HepG2 (cell line): Measurements from ENCODE around the gene RSKR. TPM values are rescaled to one million over a fixed set of nuclear protein-coding genes. Genes with fewer than 3 reads are reported as not detected.

Experiments
- CBX2 ChIP-seq, 2 experiments: fragments of 200-600 bp in 1 of 2; sonication (generic); formaldehyde crosslinking in 1 of 2; IDR thresholded peaks; 2 replicates each; pipeline versions ENCODE4 v1.7.0 to v1.8.1; 2018 to 2022; ENCODE audit warnings: low read depth in 2 of 2, low read length in 1 of 2, mild to moderate bottlenecking in 1 of 2, missing genetic modification reagents in 1 of 2
- CEBPB ChIP-seq: IDR thresholded peaks from 2 replicates; pipeline ENCODE4 v1.6.1; 2011; ENCODE audit warnings: low read depth, low read length, improper control_type of control experiment, borderline replicate concordance
- DR1 ChIP-seq: sonication (generic); formaldehyde crosslinking; IDR thresholded peaks from 2 replicates; pipeline ENCODE4 v1.8.0; 2021; ENCODE audit warnings: mild to moderate bottlenecking, missing genetic modification reagents, inconsistent platforms
- GATA4 ChIP-seq: sonication (generic); IDR thresholded peaks from 2 replicates; pipeline ENCODE4 v1.6.1; 2016; ENCODE audit warnings: antibody characterized with exemption, low read depth, borderline replicate concordance
- KDM5B ChIP-seq: sonication (generic); formaldehyde crosslinking; IDR thresholded peaks from 2 replicates; pipeline ENCODE4 v1.4.0; 2020; ENCODE audit warnings: missing genetic modification reagents, mild to moderate bottlenecking, borderline replicate concordance
- NFRKB ChIP-seq: fragments of 450-650 bp; IDR thresholded peaks from 2 replicates; pipeline ENCODE4 v1.6.1; 2017
- PRMT3 ChIP-seq: sonication (generic); formaldehyde crosslinking; IDR thresholded peaks from 2 replicates; pipeline ENCODE4 v1.8.1; 2022; ENCODE audit warnings: low read depth, mild to moderate bottlenecking, moderate library complexity, missing genetic modification reagents, borderline replicate concordance
- TAF15 ChIP-seq: fragments of 200-400 bp; formaldehyde crosslinking; IDR thresholded peaks from one replicate; pipeline ENCODE4 v1.6.1; 2018; ENCODE audit warnings: mild to moderate bottlenecking, low read depth, low read length; ENCODE audit not compliant: poor library complexity, severe bottlenecking
- TMF1 ChIP-seq: sonication (generic); formaldehyde crosslinking; IDR thresholded peaks from 2 replicates; pipeline ENCODE4 v1.8.1; 2022; ENCODE audit warnings: low read depth, missing genetic modification reagents
- TP53 ChIP-seq: sonication (generic); formaldehyde crosslinking; conservative IDR thresholded peaks from 2 replicates; pipeline ENCODE4 v1.4.0; 2020; ENCODE audit warnings: missing genetic modification reagents
- U2AF1 ChIP-seq: fragments of 200-400 bp; formaldehyde crosslinking; optimal IDR thresholded peaks from 2 replicates; pipeline ENCODE3; 2017; ENCODE audit warnings: mild to moderate bottlenecking, low read depth, low read length
- ZFP37 ChIP-seq: sonication (generic); formaldehyde crosslinking; IDR thresholded peaks from 2 replicates; pipeline ENCODE4 v1.4.0; 2020; ENCODE audit warnings: missing genetic modification reagents, borderline replicate concordance
- ZNF124 ChIP-seq: sonication (generic); formaldehyde crosslinking; IDR thresholded peaks from 2 replicates; pipeline ENCODE4 v1.4.0; 2020; ENCODE audit warnings: missing genetic modification reagents
- ZNF224 ChIP-seq: sonication (generic); formaldehyde crosslinking; IDR thresholded peaks from 2 replicates; pipeline ENCODE4 v1.5.0; 2020; ENCODE audit warnings: mild to moderate bottlenecking, missing genetic modification reagents
- ZNF264 ChIP-seq: sonication (generic); formaldehyde crosslinking; IDR thresholded peaks from 2 replicates; pipeline ENCODE4 v1.4.0; 2020; ENCODE audit warnings: missing genetic modification reagents
- ZNF660 ChIP-seq: sonication (generic); formaldehyde crosslinking; IDR thresholded peaks from 2 replicates; pipeline ENCODE4 v1.5.1; 2020; ENCODE audit warnings: mild to moderate bottlenecking, low read depth, missing genetic modification reagents, borderline replicate concordance
- ZNF75D ChIP-seq: sonication (generic); formaldehyde crosslinking; IDR thresholded peaks from 2 replicates; pipeline ENCODE4 v1.8.1; 2023; ENCODE audit warnings: missing genetic modification reagents, mild to moderate bottlenecking, borderline replicate concordance
- ZNF788 ChIP-seq: sonication (generic); formaldehyde crosslinking; IDR thresholded peaks from 2 replicates; pipeline ENCODE4 v1.5.0; 2020; ENCODE audit warnings: mild to moderate bottlenecking, missing genetic modification reagents, borderline replicate concordance
- polyA plus RNA-seq, 8 experiments: library from polyadenylated mRNA; depleted of rRNA in 3 of 8; stranded (reverse) in 7 of 8; unstranded in 1 of 8; fragments of >200 nt; fragmentation: Illumina TruSeq in 4 of 8; extraction: Trizol in 4 of 8; gene quantifications; 2 replicates each; pipeline versions ENCODE4 v1.2.1 to v1.2.3, GENCODE V29; 2011 to 2016; ENCODE audit warnings: low read depth in 4 of 8, missing spikeins in 1 of 8, mixed read lengths in 1 of 8; ENCODE audit not compliant: insufficient read depth in 1 of 8
- total RNA-seq, 5 experiments: library from RNA; depleted of rRNA; stranded (reverse); fragments of >200 nt; fragmentation: Illumina TruSeq; extraction: Trizol; gene quantifications; 2 replicates each; pipeline ENCODE4 v1.2.3, GENCODE V29; 2016; ENCODE audit warnings: low read depth in 1 of 5
- TF ChIP-seq, protein P1 (sequence below): sonication (generic); formaldehyde crosslinking; IDR thresholded peaks from 2 replicates; pipeline ENCODE4 v1.9.0; 2022; ENCODE audit warnings: low read depth, missing genetic modification reagents
- TF ChIP-seq, protein P2 (sequence below): sonication (generic); formaldehyde crosslinking; IDR thresholded peaks from 2 replicates; pipeline ENCODE4 v1.8.0; 2022; ENCODE audit warnings: mild to moderate bottlenecking, missing genetic modification reagents, moderate library complexity
- TF ChIP-seq, protein P3 (sequence below): sonication (generic); formaldehyde crosslinking; IDR thresholded peaks from 2 replicates; pipeline ENCODE4 v1.5.0; 2020; ENCODE audit warnings: missing genetic modification reagents
- TF ChIP-seq, protein P4 (sequence below): sonication (generic); formaldehyde crosslinking; IDR thresholded peaks from 2 replicates; pipeline ENCODE4 v1.8.1; 2023; ENCODE audit warnings: missing genetic modification reagents, inconsistent platforms, borderline replicate concordance
- TF ChIP-seq, protein P5 (sequence below): sonication (generic); formaldehyde crosslinking; IDR thresholded peaks from 2 replicates; pipeline ENCODE4 v1.5.1; 2020; ENCODE audit warnings: missing genetic modification reagents, mild to moderate bottlenecking, borderline replicate concordance

Gene RSKR
- total and polyA plus RNA-seq, 2 of the 13 experiments (the other 11 are each of a cell fraction or from before 2014, with no cell fraction given), result 5.0 to 10.4 TPM

DNA sequence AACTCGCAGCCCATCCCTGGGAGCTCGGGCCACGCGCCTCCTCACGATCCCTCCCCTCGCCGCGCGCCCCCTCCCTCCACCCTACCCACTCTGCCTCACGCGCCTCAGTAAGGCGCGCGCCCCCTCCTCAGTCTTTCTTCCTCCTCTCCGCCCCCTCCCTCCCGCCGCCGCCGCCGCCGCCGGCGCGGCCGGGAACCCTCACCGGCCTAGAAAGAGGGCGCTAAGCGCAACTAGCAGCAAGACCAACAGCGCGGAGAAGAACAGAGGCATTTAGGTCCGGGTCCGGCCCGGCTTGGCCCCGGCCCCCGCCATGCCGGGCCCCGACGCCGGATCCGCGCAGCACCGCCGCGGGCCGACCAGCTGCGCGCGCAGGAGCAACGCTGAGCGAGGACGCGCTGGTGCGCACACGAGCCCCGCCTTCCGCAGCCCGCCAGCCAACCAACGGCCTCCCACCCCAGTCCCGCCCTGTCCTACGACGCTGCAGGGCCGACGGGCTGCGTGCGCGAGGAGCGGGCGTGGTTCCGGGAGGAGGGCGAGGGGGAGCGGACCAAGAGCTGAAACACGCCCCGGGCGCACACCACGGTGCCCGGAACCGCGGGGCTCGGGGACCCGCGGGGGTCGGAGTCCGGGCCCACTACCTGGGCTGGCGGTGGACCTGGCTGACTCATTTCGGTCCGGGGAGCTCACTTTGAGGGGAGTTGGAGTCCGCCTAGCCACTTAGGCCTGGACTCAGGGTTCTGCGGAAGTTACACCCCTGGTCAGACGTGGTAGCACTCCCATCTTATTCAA, 31.0 kb upstream of the RSKR start, which contains the start of gene BLTP2 (continued):
- TF ChIP-seq, protein P1, sequence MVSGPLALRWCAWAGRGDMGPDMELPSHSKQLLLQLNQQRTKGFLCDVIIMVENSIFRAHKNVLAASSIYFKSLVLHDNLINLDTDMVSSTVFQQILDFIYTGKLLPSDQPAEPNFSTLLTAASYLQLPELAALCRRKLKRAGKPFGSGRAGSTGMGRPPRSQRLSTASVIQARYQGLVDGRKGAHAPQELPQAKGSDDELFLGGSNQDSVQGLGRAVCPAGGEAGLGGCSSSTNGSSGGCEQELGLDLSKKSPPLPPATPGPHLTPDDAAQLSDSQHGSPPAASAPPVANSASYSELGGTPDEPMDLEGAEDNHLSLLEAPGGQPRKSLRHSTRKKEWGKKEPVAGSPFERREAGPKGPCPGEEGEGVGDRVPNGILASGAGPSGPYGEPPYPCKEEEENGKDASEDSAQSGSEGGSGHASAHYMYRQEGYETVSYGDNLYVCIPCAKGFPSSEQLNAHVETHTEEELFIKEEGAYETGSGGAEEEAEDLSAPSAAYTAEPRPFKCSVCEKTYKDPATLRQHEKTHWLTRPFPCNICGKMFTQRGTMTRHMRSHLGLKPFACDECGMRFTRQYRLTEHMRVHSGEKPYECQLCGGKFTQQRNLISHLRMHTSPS (CRISPR knock-in tag), result peak; percentile 58; the same call in 1 of the 2 replicates
- no peak for TF ChIP-seq U2AF1
- TF ChIP-seq, protein P2, sequence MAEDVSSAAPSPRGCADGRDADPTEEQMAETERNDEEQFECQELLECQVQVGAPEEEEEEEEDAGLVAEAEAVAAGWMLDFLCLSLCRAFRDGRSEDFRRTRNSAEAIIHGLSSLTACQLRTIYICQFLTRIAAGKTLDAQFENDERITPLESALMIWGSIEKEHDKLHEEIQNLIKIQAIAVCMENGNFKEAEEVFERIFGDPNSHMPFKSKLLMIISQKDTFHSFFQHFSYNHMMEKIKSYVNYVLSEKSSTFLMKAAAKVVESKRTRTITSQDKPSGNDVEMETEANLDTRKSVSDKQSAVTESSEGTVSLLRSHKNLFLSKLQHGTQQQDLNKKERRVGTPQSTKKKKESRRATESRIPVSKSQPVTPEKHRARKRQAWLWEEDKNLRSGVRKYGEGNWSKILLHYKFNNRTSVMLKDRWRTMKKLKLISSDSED (CRISPR knock-in tag), result no peak
- peak; percentile 81; the same call in 1 of the 2 replicates for TF ChIP-seq KDM5B
- TF ChIP-seq, protein P3, sequence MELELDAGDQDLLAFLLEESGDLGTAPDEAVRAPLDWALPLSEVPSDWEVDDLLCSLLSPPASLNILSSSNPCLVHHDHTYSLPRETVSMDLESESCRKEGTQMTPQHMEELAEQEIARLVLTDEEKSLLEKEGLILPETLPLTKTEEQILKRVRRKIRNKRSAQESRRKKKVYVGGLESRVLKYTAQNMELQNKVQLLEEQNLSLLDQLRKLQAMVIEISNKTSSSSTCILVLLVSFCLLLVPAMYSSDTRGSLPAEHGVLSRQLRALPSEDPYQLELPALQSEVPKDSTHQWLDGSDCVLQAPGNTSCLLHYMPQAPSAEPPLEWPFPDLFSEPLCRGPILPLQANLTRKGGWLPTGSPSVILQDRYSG (CRISPR knock-in tag), result no peak
- TF ChIP-seq, protein P4, sequence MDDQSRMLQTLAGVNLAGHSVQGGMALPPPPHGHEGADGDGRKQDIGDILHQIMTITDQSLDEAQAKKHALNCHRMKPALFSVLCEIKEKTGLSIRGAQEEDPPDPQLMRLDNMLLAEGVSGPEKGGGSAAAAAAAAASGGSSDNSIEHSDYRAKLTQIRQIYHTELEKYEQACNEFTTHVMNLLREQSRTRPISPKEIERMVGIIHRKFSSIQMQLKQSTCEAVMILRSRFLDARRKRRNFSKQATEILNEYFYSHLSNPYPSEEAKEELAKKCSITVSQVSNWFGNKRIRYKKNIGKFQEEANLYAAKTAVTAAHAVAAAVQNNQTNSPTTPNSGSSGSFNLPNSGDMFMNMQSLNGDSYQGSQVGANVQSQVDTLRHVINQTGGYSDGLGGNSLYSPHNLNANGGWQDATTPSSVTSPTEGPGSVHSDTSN, result no peak
- TF ChIP-seq ZNF660, result no peak
- no peak for TF ChIP-seq CEBPB
- peak; percentile 80; the same call in 1 of the 2 replicates for TF ChIP-seq TMF1 (CRISPR knock-in tag)
- TF ChIP-seq ZFP37 (CRISPR knock-in tag), result no peak
- TF ChIP-seq ZNF264 (CRISPR knock-in tag), result no peak
- peak; percentile 43; the same call in 1 of the 2 replicates for TF ChIP-seq DR1 (CRISPR knock-in tag)
- no peak for TF ChIP-seq TAF15
- TF ChIP-seq ZNF75D (CRISPR knock-in tag), result no peak
- no peak for TF ChIP-seq PRMT3
- TF ChIP-seq, protein P5, sequence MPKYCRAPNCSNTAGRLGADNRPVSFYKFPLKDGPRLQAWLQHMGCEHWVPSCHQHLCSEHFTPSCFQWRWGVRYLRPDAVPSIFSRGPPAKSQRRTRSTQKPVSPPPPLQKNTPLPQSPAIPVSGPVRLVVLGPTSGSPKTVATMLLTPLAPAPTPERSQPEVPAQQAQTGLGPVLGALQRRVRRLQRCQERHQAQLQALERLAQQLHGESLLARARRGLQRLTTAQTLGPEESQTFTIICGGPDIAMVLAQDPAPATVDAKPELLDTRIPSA (CRISPR knock-in tag), result no peak
- no peak for TF ChIP-seq GATA4
- peak; percentile 62; the same call in 1 of the 2 replicates for TF ChIP-seq ZNF124
- TF ChIP-seq ZNF224 (CRISPR knock-in tag), result no peak
- TF ChIP-seq NFRKB, result no peak
- no peak for TF ChIP-seq CBX2 (IDR thresholded peaks at IDR 0.05; ENCODE audit: low read depth, low read length)
- no peak for TF ChIP-seq CBX2 (CRISPR knock-in tag; IDR thresholded peaks at IDR 0.05; ENCODE audit: low read depth)
- TF ChIP-seq TP53 (CRISPR knock-in tag), result no peak
- TF ChIP-seq ZNF788 (CRISPR knock-in tag), result peak; percentile 90; the same call in 1 of the 2 replicates
